ENCODE data around the gene CD300H. TPM values are rescaled to one million over a fixed set of nuclear protein-coding genes. Genes with fewer than 3 reads are reported as not detected.

Gene CD300H
- total and polyA plus RNA-seq, 2 donors from 2014 or later: 2.0 TPM; not detected in 1

DNA sequence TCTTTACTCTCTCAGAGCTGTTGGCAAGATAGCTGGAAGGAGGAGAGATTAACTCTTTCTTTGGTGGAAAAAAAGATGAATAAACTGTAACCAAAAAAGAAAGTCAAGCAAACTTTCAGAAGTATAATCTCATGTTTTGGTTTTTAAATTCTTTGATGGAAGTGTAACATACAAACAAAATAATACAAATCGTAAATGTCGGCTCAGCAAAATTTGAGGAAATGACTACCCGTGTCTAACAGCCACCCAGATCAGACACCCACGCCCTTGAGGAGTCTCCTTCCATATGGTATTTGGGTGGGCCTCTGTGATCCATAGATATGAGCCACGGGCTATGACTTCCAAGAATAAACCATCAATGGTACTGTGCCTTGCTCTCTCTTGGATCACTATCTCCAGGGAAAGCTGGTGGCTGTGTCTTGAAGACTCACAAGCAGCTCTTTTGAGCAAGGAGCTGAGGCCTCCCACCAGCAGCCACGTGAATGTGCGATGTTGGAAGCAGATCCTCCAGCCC is 11.8 kb downstream of the CD300H start:
- H3K27me3 ChIP-seq (ENCODE audit: control insufficient read depth, insufficient read depth, low read length): no peaks in the 10 kb centered on the region
- no peak for DNase-seq
- no peaks in the 10 kb centered on the region for H3K4me1 ChIP-seq (ENCODE audit: control insufficient read depth in 2 of 3, insufficient read depth in 2 of 3, low read depth in 1 of 3, low read length in 3 of 3)
- no peak for FAIRE-seq
- TF ChIP-seq, protein P1, sequence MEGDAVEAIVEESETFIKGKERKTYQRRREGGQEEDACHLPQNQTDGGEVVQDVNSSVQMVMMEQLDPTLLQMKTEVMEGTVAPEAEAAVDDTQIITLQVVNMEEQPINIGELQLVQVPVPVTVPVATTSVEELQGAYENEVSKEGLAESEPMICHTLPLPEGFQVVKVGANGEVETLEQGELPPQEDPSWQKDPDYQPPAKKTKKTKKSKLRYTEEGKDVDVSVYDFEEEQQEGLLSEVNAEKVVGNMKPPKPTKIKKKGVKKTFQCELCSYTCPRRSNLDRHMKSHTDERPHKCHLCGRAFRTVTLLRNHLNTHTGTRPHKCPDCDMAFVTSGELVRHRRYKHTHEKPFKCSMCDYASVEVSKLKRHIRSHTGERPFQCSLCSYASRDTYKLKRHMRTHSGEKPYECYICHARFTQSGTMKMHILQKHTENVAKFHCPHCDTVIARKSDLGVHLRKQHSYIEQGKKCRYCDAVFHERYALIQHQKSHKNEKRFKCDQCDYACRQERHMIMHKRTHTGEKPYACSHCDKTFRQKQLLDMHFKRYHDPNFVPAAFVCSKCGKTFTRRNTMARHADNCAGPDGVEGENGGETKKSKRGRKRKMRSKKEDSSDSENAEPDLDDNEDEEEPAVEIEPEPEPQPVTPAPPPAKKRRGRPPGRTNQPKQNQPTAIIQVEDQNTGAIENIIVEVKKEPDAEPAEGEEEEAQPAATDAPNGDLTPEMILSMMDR (IDR thresholded peaks at IDR 0.05; ENCODE audit: borderline replicate concordance, extremely low read depth, insufficient read depth): no peak
- no peaks in the 10 kb centered on the region for H3K9me3 ChIP-seq (ENCODE audit: control insufficient read depth in 2 of 3, insufficient read depth in 1 of 3, low read length in 3 of 3)
- no peak overlapping the region for H3K27ac ChIP-seq (ENCODE audit: low read depth in 2 of 2, low read length in 2 of 2)
- intact Hi-C loops (cut with DNase I): no loop called here
- no peaks in the 10 kb centered on the region for H3K36me3 ChIP-seq (ENCODE audit: control insufficient read depth in 2 of 3, insufficient read depth in 3 of 3, low read length in 3 of 3)
- no peak overlapping the region for H3K4me3 ChIP-seq (ENCODE audit: low read length in 3 of 3)
- no peak overlapping the region for H3K9ac ChIP-seq (ENCODE audit: low read length in 3 of 3)

DNA sequence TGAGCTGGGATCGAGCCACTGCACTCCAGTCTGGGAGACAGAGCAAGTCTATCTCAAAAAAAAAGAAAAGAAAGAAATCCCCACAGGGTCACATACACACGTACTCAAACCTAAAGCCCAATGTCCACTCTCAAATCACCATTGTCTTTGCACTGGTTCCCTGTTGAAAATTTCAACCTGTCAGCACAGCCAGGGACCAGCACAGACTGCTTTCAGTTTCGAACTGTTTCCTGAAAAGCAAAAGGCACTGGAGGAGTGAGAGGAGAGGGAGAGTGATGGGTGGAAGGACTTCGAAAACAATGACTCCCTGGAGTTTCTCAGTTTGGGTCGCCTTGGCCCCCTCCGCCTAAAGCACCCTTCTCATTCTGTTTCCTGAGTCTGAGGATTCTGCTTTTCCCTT is 12.4 kb downstream of the CD300H start:
- no peak overlapping the region for H3K4me3 ChIP-seq (ENCODE audit: low read length in 3 of 3)
- no peaks in the 10 kb centered on the region for H3K36me3 ChIP-seq (ENCODE audit: control insufficient read depth in 2 of 3, insufficient read depth in 3 of 3, low read length in 3 of 3)
- DNase-seq (no peak), FAIRE-seq (no peak)
- H3K9ac ChIP-seq (ENCODE audit: low read length in 3 of 3): no peak overlapping the region
- H3K9me3 ChIP-seq (ENCODE audit: control insufficient read depth in 2 of 3, insufficient read depth in 1 of 3, low read length in 3 of 3): no peaks in the 10 kb centered on the region
- no peak overlapping the region for H3K27ac ChIP-seq (ENCODE audit: low read depth in 2 of 2, low read length in 2 of 2)
- H3K27me3 ChIP-seq (ENCODE audit: control insufficient read depth, insufficient read depth, low read length): no peaks in the 10 kb centered on the region
- intact Hi-C loops (cut with DNase I): no loop called here
- no peaks in the 10 kb centered on the region for H3K4me1 ChIP-seq (ENCODE audit: control insufficient read depth in 2 of 3, insufficient read depth in 2 of 3, low read depth in 1 of 3, low read length in 3 of 3)
- TF ChIP-seq, protein P1 (IDR thresholded peaks at IDR 0.05; ENCODE audit: borderline replicate concordance, extremely low read depth, insufficient read depth): no peak

DNA sequence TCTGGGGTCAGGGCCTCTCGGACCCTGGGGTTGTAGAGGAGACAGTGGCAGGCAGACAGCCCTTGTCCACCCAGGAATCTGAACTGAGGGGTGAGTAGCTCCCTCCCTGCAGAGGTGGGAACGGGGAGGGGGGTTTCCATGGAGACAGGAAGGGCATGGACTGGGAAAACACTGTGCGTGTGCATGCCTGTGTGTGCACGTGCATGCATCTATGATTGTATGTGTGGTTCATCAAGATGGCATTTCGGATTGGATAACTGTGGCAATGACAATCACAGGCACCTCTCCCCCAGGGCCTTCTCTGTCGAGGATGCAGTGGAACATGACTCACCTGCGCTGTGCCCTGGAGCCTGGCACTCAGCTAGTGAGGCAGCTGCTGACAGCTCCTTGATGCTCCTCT is 15.3 kb downstream of the CD300H start:
- Histone ChIP-seq H3K4me3 (ENCODE audit: low read length in 3 of 3) (no peak overlapping the region), H3K36me3 (ENCODE audit: control insufficient read depth in 2 of 3, insufficient read depth in 3 of 3, low read length in 3 of 3) (no peaks in the 10 kb centered on the region), H3K27ac (ENCODE audit: low read depth in 2 of 2, low read length in 2 of 2) (no peak overlapping the region), H3K9ac (ENCODE audit: low read length in 3 of 3) (no peak overlapping the region), H3K27me3 (ENCODE audit: control insufficient read depth, insufficient read depth, low read length) (no peaks in the 10 kb centered on the region), H3K9me3 (ENCODE audit: control insufficient read depth in 2 of 3, insufficient read depth in 1 of 3, low read length in 3 of 3) (no peaks in the 10 kb centered on the region), H3K4me1 (ENCODE audit: control insufficient read depth in 2 of 3, insufficient read depth in 2 of 3, low read depth in 1 of 3, low read length in 3 of 3) (no peaks in the 10 kb centered on the region)
- FAIRE-seq: no peak
- peak in 3 of 5 donors; percentile 27 to 46 (median 36) for DNase-seq
- TF ChIP-seq, protein P1 (IDR thresholded peaks at IDR 0.05; ENCODE audit: borderline replicate concordance, extremely low read depth, insufficient read depth): no peak
- intact Hi-C loops (cut with DNase I): no loop called here

DNA sequence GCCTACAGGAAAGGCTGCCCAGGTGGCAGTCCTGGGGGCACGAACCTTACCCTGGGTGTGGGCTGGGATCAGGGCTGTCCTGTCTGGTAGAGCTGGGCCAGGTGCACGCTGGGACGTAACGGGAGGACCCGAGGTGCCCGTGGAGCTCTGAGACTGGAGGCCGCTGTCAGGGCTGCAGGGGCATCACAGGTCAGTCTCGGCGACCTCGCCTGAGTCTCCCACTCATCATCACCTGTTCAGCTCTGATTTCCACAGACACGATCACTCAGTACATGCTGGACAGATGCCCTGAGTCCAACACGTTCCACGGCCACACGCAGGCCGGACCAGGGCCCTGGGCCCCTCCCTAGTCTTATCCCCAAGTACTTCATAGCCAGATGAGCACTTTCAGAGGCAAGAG is 16.7 kb downstream of the CD300H start:
- FAIRE-seq: no peak
- TF ChIP-seq, protein P1 (IDR thresholded peaks at IDR 0.05; ENCODE audit: borderline replicate concordance, extremely low read depth, insufficient read depth): no peak

More for the DNA sequence above, 16.7 kb downstream of the CD300H start:
- DNase-seq: no peak
- Histone ChIP-seq H3K9me3 (ENCODE audit: control insufficient read depth in 2 of 3, insufficient read depth in 1 of 3, low read length in 3 of 3) (no peaks in the 10 kb centered on the region), H3K36me3 (ENCODE audit: control insufficient read depth in 2 of 3, insufficient read depth in 3 of 3, low read length in 3 of 3) (no peaks in the 10 kb centered on the region), H3K4me3 (ENCODE audit: low read length in 3 of 3) (no peak overlapping the region), H3K27me3 (ENCODE audit: control insufficient read depth, insufficient read depth, low read length) (no peaks in the 10 kb centered on the region), H3K9ac (ENCODE audit: low read length in 3 of 3) (no peak overlapping the region), H3K27ac (ENCODE audit: low read depth in 2 of 2, low read length in 2 of 2) (no peak overlapping the region), H3K4me1 (ENCODE audit: control insufficient read depth in 2 of 3, insufficient read depth in 2 of 3, low read depth in 1 of 3, low read length in 3 of 3) (no peaks in the 10 kb centered on the region)
- intact Hi-C loops (cut with DNase I): no loop called here

All from kidney (tissue), 14 donors.